Sciatic nerve (tissue), 2 donors: ENCODE measurements around the gene CHRNE. TPM values are rescaled to one million over a fixed set of nuclear protein-coding genes. Genes with fewer than 3 reads are reported as not detected.
A peak's percentile ranks its signal among the peaks of the same experiment; 100 is the strongest.
"Not testable (repeated sequence)": the region's sequence is repeated elsewhere in the genome, so short reads cannot be mapped to it uniquely, and the experiment has no call there.

Experiments
- ATAC-seq: fragments of 200-7000 bp; cut with Tn5 transposase; one replicate; pipeline ENCODE4 v1.9.1; 2020; ENCODE audit warnings: mild to moderate bottlenecking, moderate library complexity
- DNase-seq: peaks from one replicate; pipeline ENCODE4 v3.0.0-alpha.2; 2020; ENCODE audit warnings: low spot score
- intact Hi-C: fragments of 100-400 bp; cut with DNase I; formaldehyde crosslinking; loops from one replicate; pipeline ENCODE4 v1.14.2; 2022
- total RNA-seq: library from RNA; stranded (reverse); fragmentation: NEBNext Ultra II Directional; extraction: Animal tissue kit (Norgen Biotek cat#: 25700); gene quantifications from one replicate; pipeline ENCODE4 v1.2.1, GENCODE V29; 2021
- donor health status: DM: no; HTN: no; CAD: no.
- donor health status: DM: no; HTN: no; CAD: no.

CHRNE gene
- total RNA-seq, 1 donor from 2014 or later = 2.3 TPM

- DNase-seq = peak; percentile 86
- ATAC-seq = peak; percentile 87
- intact Hi-C loops = no loop called here
These were observed 37.8 kb upstream of the CHRNE start for GRCh38 chr17:4940555-4941318.

GRCh38 chr17:4939796-4940554, 37.1 kb upstream of the CHRNE start, which contains the start of the genes RNF167 and SLC25A11:
TSS of gene RNF167 (plus strand) at chr17:4940268. CDS start at chr17:4940910, 642 bp downstream.
TSS of gene SLC25A11 (minus strand) at chr17:4940046. CDS start at chr17:4939910, 136 bp downstream.
- ATAC-seq = peak; percentile 96
- intact Hi-C loops = no loop called here
- DNase-seq = peak; percentile 96

GRCh38 chr17:4939546-4939795, 36.6 kb upstream of the CHRNE start:
- no peak for DNase-seq
- intact Hi-C loops = no loop called here
- ATAC-seq = no peak

GRCh38 chr17:4938688-4939545, 36.0 kb upstream of the CHRNE start:
- intact Hi-C loops = no loop called here
- DNase-seq (no peak), ATAC-seq (no peak)

GRCh38 chr17:4938069-4938491, 35.2 kb upstream of the CHRNE start:
- intact Hi-C loops = no loop called here
- ATAC-seq (no peak), DNase-seq (no peak)

- no peak for DNase-seq
- ATAC-seq = no peak
- intact Hi-C loops = no loop called here
These were observed 34.7 kb upstream of the CHRNE start for GRCh38 chr17:4937553-4937952.

GRCh38 chr17:4936436-4936835, 33.5 kb upstream of the CHRNE start:
- intact Hi-C loops = no loop called here
- ATAC-seq (no peak), DNase-seq (no peak)

GRCh38 chr17:4935650-4936049, 32.8 kb upstream of the CHRNE start:
- DNase-seq = no peak
- intact Hi-C loops = no loop called here
- ATAC-seq = no peak

GRCh38 chr17:4934173-4934979, 31.5 kb upstream of the CHRNE start:
- DNase-seq (no peak), ATAC-seq (peak; percentile 36)
- intact Hi-C loops = no loop called here

- intact Hi-C loops = no loop called here
- ATAC-seq = no peak
- DNase-seq = no peak
These were observed 30.7 kb upstream of the CHRNE start for GRCh38 chr17:4933646-4934045.

- DNase-seq (no peak), ATAC-seq (no peak)
- intact Hi-C loops = no loop called here
These were observed 29.9 kb upstream of the CHRNE start for GRCh38 chr17:4932756-4933155.

- no peak for ATAC-seq
These were observed 29.1 kb upstream of the CHRNE start, which contains the start of gene GP1BA for GRCh38 chr17:4931963-4932362. TSS of gene GP1BA (plus strand) at chr17:4932277. CDS start at chr17:4932605, 328 bp downstream.

GRCh38 chr17:4928881-4929280, 26.0 kb upstream of the CHRNE start:
- ATAC-seq (no peak), DNase-seq (no peak)
- intact Hi-C loops = no loop called here

More at GRCh38 chr17:4931963-4932362, 29.1 kb upstream of the CHRNE start, which contains the start of gene GP1BA:
- DNase-seq = no peak
- intact Hi-C loops = no loop called here

- intact Hi-C loops, ATAC-seq, DNase-seq: not testable (repeated sequence)
These were observed 23.9 kb upstream of the CHRNE start for GRCh38 chr17:4926577-4927335.

- intact Hi-C loops = no loop called here
- no peak for ATAC-seq
- DNase-seq = no peak
These were observed 18.4 kb upstream of the CHRNE start for GRCh38 chr17:4921320-4921719.

GRCh38 chr17:4920351-4921048, 17.6 kb upstream of the CHRNE start:
- ATAC-seq = no peak
- intact Hi-C loops = no loop called here
- no peak for DNase-seq

- intact Hi-C loops = loop anchor here (10.0 kb wide), 1 partner anchor 145 kb away; no protein-coding TSS in a partner anchor
- ATAC-seq (no peak), DNase-seq (no peak)
These were observed 16.7 kb upstream of the CHRNE start for GRCh38 chr17:4919511-4920047.
